ENCODE results near the gene ATG7. TPM values are rescaled to one million over a fixed set of nuclear protein-coding genes. Genes with fewer than 3 reads are reported as not detected.

Gene ATG7
- total RNA-seq, 1 donor from 2014 or later = 31.3 TPM

GRCh38 chr3:11475324-11475723 lies 203.1 kb downstream of the ATG7 start:
- no peak for DNase-seq (ENCODE audit: low read depth)
- TF ChIP-seq, protein P1, sequence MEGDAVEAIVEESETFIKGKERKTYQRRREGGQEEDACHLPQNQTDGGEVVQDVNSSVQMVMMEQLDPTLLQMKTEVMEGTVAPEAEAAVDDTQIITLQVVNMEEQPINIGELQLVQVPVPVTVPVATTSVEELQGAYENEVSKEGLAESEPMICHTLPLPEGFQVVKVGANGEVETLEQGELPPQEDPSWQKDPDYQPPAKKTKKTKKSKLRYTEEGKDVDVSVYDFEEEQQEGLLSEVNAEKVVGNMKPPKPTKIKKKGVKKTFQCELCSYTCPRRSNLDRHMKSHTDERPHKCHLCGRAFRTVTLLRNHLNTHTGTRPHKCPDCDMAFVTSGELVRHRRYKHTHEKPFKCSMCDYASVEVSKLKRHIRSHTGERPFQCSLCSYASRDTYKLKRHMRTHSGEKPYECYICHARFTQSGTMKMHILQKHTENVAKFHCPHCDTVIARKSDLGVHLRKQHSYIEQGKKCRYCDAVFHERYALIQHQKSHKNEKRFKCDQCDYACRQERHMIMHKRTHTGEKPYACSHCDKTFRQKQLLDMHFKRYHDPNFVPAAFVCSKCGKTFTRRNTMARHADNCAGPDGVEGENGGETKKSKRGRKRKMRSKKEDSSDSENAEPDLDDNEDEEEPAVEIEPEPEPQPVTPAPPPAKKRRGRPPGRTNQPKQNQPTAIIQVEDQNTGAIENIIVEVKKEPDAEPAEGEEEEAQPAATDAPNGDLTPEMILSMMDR (IDR thresholded peaks at IDR 0.05; ENCODE audit: insufficient read depth, low read length, poor library complexity, severe bottlenecking) = no peak
- H3K36me3 ChIP-seq (ENCODE audit: control insufficient read depth, insufficient read depth, low read length) = no peaks in the 10 kb centered on the region
- no peak overlapping the region for H3K4me3 ChIP-seq (ENCODE audit: low read depth, low read length)
- H3K27me3 ChIP-seq (ENCODE audit: control insufficient read depth, insufficient read depth, low read length) = no peaks in the 10 kb centered on the region

DNA sequence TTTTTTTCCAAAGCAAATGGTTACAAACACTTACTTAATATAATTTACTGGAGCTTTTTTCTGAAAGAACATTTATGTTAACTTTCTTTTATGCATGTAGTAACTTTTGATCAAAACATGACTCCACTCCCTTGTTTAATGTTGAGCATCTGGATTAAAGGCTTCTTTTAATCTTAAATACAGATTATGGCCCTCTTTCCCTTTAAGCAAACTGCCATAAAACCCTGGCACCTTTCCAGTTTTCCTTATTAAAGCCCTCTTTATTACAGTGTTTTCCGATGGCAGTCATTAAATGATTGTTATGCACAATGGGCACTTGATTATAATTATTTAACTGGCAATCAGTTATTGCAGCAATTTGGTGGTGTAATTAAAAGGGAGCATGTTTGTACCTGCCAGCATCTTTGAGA lies 204.5 kb downstream of the ATG7 start:
- Histone ChIP-seq H3K27me3 (ENCODE audit: control insufficient read depth, insufficient read depth, low read length) (no peaks in the 10 kb centered on the region), H3K4me3 (ENCODE audit: low read depth, low read length) (no peak overlapping the region), H3K36me3 (ENCODE audit: control insufficient read depth, insufficient read depth, low read length) (no peaks in the 10 kb centered on the region)
- TF ChIP-seq, protein P1 (IDR thresholded peaks at IDR 0.05; ENCODE audit: insufficient read depth, low read length, poor library complexity, severe bottlenecking) = no peak
- no peak for DNase-seq (ENCODE audit: low read depth)

DNA sequence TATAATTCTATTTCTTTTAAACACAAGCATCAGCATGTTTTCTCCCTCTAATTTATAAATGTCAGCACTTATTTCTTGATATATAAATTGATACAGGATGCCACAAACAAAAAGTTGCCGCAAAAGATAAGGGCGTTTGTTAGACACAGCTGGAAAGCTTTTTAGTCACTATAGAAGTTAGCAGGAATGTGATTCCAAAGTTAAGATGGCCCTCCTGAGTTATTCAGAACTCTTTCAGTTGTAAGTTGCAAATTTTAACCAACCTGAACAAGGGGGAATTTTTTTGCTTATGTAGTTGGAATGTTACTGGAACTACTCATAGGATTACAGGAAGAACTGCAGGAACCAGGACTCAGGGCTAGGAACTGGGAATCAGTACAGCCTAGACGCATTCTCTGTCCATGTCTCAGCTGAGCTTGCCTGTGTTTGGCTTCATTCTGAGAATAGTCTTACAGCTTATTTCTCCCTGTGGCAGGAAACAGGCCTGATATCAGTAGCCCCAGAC lies 205.3 kb downstream of the ATG7 start:
- H3K4me3 ChIP-seq (ENCODE audit: low read depth, low read length) = no peak overlapping the region
- H3K36me3 ChIP-seq (ENCODE audit: control insufficient read depth, insufficient read depth, low read length) = no peaks in the 10 kb centered on the region
- DNase-seq (ENCODE audit: low read depth) = peak; percentile 55
- H3K27me3 ChIP-seq (ENCODE audit: control insufficient read depth, insufficient read depth, low read length) = no peaks in the 10 kb centered on the region
- TF ChIP-seq, protein P1 (IDR thresholded peaks at IDR 0.05; ENCODE audit: insufficient read depth, low read length, poor library complexity, severe bottlenecking) = no peak

DNA sequence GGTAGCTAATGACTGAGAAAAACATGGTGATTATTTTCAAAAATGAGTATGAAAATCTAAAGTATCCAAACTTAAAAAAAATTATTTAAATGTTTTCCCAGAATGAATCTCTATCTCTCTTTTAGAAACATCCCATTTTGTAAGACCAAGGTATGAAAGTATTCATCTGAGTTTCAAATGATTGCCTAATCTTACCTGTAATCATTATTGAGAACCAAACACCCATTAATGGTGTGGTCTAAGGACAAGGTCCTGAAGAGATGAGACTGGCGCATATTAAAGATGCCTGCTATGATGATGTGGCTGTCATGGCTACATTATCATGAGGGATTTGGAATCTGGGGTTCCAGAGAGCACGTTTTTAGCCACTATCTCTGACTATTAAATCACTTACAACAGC lies 206.0 kb downstream of the ATG7 start:
- no peaks in the 10 kb centered on the region for H3K27me3 ChIP-seq (ENCODE audit: control insufficient read depth, insufficient read depth, low read length)
- no peaks in the 10 kb centered on the region for H3K36me3 ChIP-seq (ENCODE audit: control insufficient read depth, insufficient read depth, low read length)
- no peak for DNase-seq (ENCODE audit: low read depth)
- no peak overlapping the region for H3K4me3 ChIP-seq (ENCODE audit: low read depth, low read length)
- TF ChIP-seq, protein P1 (IDR thresholded peaks at IDR 0.05; ENCODE audit: insufficient read depth, low read length, poor library complexity, severe bottlenecking) = no peak

DNA sequence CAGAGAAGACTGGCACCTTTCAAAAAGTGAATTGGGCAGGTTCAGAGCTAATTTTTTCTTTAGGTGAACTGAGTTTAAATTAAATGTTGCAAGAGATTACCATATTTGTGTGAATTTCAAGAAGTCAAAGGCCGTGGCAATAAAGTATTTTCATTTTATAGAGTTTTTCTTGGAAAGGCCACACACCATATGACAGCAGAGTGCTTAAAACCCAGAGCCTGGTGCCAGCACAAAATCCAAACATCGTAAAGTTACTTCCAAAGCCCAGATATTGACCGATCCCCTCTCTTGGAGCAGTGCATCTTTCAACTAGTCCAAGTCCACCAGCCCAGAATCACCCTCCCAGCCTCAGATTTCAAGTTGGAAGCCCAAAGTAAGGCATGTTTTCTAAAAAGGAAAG lies 207.0 kb downstream of the ATG7 start:
- Histone ChIP-seq H3K27me3 (ENCODE audit: control insufficient read depth, insufficient read depth, low read length) (no peaks in the 10 kb centered on the region), H3K36me3 (ENCODE audit: control insufficient read depth, insufficient read depth, low read length) (no peaks in the 10 kb centered on the region), H3K4me3 (ENCODE audit: low read depth, low read length) (no peak overlapping the region)
- TF ChIP-seq, protein P1 (IDR thresholded peaks at IDR 0.05; ENCODE audit: insufficient read depth, low read length, poor library complexity, severe bottlenecking) = no peak
- DNase-seq (ENCODE audit: low read depth) = no peak

GRCh38 chr3:11480663-11481298 lies 208.6 kb downstream of the ATG7 start:
- Histone ChIP-seq H3K36me3 (ENCODE audit: control insufficient read depth, insufficient read depth, low read length) (no peaks in the 10 kb centered on the region), H3K27me3 (ENCODE audit: control insufficient read depth, insufficient read depth, low read length) (no peaks in the 10 kb centered on the region), H3K4me3 (ENCODE audit: low read depth, low read length) (no peak overlapping the region)
- TF ChIP-seq, protein P1 (IDR thresholded peaks at IDR 0.05; ENCODE audit: insufficient read depth, low read length, poor library complexity, severe bottlenecking) = no peak
- DNase-seq (ENCODE audit: low read depth) = no peak

Measured in kidney epithelial cell (primary cell).